ENCODE results near the gene ZFYVE26.
"Not testable (repeated sequence)": the region's sequence is repeated elsewhere in the genome, so short reads cannot be mapped to it uniquely, and the experiment has no call there.

The ZFYVE26 gene

DNA sequence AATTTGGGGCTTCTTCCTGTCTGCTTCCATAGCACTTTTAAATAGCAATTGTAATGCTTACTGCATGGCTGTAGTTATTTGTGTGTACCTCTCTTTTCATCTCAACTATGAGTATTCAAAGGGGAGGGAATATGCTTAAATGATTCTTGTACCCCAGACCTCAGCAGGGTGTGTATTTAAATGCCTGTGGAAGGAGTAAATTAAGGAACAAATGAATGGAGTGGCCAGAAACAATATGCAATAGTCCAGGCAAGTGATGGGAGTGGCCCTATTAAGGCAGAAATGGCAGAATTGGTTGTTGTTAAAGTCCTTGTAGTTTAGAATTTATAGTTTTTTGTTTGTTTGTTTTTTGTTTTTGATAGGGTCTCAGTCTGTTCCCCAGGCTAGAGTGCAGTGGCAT is 4.7 kb upstream of the ZFYVE26 start (continued):
- TF ChIP-seq ZFP3 (CRISPR knock-in tag; IDR thresholded peaks at IDR 0.05), result no peak
- TF ChIP-seq ZNF8 (CRISPR knock-in tag; IDR thresholded peaks at IDR 0.05), result no peak
- no peak for TF ChIP-seq TOX (CRISPR knock-in tag; IDR thresholded peaks at IDR 0.05; ENCODE audit: borderline replicate concordance)

GRCh38 chr14:67820428-67820971 is 4.1 kb upstream of the ZFYVE26 start:
- no peak for TF ChIP-seq ESRRG (CRISPR knock-in tag; IDR thresholded peaks at IDR 0.05)
- no peak for TF ChIP-seq ZC3H10 (CRISPR knock-in tag; IDR thresholded peaks at IDR 0.05)
- TF ChIP-seq BACH2 (CRISPR knock-in tag; IDR thresholded peaks at IDR 0.05; ENCODE audit: borderline replicate concordance), result no peak
- TF ChIP-seq PATZ1 (CRISPR knock-in tag; IDR thresholded peaks at IDR 0.05; ENCODE audit: borderline replicate concordance), result no peak
- TF ChIP-seq ZNF565 (CRISPR knock-in tag; conservative IDR thresholded peaks at IDR 0.05; ENCODE audit: low read depth), result no peak
- TF ChIP-seq CSRNP3 (CRISPR knock-in tag; IDR thresholded peaks at IDR 0.05), result no peak
- no peak for TF ChIP-seq TOX (CRISPR knock-in tag; IDR thresholded peaks at IDR 0.05; ENCODE audit: borderline replicate concordance)
- TF ChIP-seq ARNTL (CRISPR knock-in tag; IDR thresholded peaks at IDR 0.05; ENCODE audit: borderline replicate concordance, low read depth), result no peak
- TF ChIP-seq CSDC2 (CRISPR knock-in tag; IDR thresholded peaks at IDR 0.05), result no peak
- no peak for TF ChIP-seq POU6F1 (CRISPR knock-in tag; IDR thresholded peaks at IDR 0.05; ENCODE audit: borderline replicate concordance, low read depth)
- no peak for TF ChIP-seq ZNF8 (CRISPR knock-in tag; IDR thresholded peaks at IDR 0.05)
- TF ChIP-seq ZFP3 (CRISPR knock-in tag; IDR thresholded peaks at IDR 0.05), result no peak
- TF ChIP-seq RARB (CRISPR knock-in tag; IDR thresholded peaks at IDR 0.05), result no peak
- no peak for TF ChIP-seq SNAI2 (CRISPR knock-in tag; IDR thresholded peaks at IDR 0.05)
- no peak for TF ChIP-seq GLIS3 (CRISPR knock-in tag; IDR thresholded peaks at IDR 0.05)
- TF ChIP-seq ZFP30 (CRISPR knock-in tag; IDR thresholded peaks at IDR 0.05), result no peak
- peak; percentile 6 for ATAC-seq

DNA sequence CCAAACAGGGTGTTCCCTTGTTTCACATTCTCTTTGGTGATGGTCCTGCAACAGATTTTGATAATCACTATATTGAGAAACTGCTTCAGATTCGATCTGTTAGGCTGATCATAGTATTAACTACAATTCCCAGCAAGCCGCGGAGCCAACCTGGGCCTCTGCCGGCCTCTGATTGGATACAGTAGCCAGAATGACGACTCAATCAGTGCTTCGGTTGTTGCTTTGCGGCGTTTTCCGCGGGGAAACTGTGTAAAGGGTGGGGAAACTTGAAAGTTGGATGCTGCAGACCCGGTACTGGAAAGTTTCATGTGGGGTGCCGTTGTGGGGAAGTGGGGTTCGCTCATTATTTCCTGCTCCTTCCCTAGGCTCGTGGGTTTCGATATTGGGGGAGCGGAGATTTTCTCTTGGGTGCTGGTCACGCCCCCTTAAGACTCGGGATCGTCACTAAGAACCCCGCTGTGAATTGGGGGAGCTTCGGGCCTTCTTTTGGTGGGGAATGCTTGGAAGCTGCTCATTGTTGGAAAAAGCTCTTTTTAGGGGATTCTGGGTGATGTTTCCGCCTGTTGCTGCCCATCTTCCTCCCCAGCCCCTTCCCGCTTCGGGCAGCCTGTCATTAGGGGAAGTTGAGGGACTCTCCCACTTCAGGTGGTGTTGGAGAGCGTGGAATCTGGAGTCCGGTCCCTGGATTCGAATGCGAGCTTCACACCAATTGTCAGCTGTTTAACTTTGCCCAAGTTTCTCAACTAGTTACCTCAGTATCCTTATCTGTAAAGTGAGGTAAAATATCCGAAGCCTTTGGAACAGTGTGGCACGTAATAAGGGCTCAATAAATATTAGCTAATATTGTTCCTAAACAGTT is 3.4 kb upstream of the ZFYVE26 start, which contains the start of gene RAD51B:
TSS of gene RAD51B (plus strand) at position 217 of the 859 bp plus-strand sequence.
- no peak for TF ChIP-seq CSDC2 (CRISPR knock-in tag; IDR thresholded peaks at IDR 0.05)
- no peak for TF ChIP-seq ZFP3 (CRISPR knock-in tag; IDR thresholded peaks at IDR 0.05)
- TF ChIP-seq POU6F1 (CRISPR knock-in tag; IDR thresholded peaks at IDR 0.05; ENCODE audit: borderline replicate concordance, low read depth), result no peak
- TF ChIP-seq PPARA (CRISPR knock-in tag; IDR thresholded peaks at IDR 0.05; ENCODE audit: borderline replicate concordance), result no peak
- no peak for TF ChIP-seq BACH2 (CRISPR knock-in tag; IDR thresholded peaks at IDR 0.05; ENCODE audit: borderline replicate concordance)
- no peak for TF ChIP-seq CSRNP3 (CRISPR knock-in tag; IDR thresholded peaks at IDR 0.05)
- TF ChIP-seq ZNF8 (CRISPR knock-in tag; IDR thresholded peaks at IDR 0.05), result no peak
- TF ChIP-seq, protein P1, sequence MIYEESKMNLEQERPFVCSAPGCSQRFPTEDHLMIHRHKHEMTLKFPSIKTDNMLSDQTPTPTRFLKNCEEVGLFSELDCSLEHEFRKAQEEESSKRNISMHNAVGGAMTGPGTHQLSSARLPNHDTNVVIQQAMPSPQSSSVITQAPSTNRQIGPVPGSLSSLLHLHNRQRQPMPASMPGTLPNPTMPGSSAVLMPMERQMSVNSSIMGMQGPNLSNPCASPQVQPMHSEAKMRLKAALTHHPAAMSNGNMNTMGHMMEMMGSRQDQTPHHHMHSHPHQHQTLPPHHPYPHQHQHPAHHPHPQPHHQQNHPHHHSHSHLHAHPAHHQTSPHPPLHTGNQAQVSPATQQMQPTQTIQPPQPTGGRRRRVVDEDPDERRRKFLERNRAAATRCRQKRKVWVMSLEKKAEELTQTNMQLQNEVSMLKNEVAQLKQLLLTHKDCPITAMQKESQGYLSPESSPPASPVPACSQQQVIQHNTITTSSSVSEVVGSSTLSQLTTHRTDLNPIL (CRISPR knock-in tag; IDR thresholded peaks at IDR 0.05; ENCODE audit: low read depth), result no peak
- TF ChIP-seq TCF4 (CRISPR knock-in tag; IDR thresholded peaks at IDR 0.05; ENCODE audit: borderline replicate concordance), result no peak
- TF ChIP-seq ARNTL (CRISPR knock-in tag; IDR thresholded peaks at IDR 0.05; ENCODE audit: borderline replicate concordance, low read depth), result no peak
- ATAC-seq, result peak; percentile 88

- ATAC-seq, result not testable (repeated sequence)
These were observed 2.1 kb upstream of the ZFYVE26 start for GRCh38 chr14:67818476-67818875.

Measured in SK-N-SH treated with all-trans-retinoic acid at 6 μM for 48 hours (cell line).